Nephron progenitor cell (in vitro differentiated cells): ENCODE results near the gene PCP2.

Experiments used
- DNase-seq: peaks from one replicate; pipeline ENCODE4 v3.0.0; 2021
- H3K27ac Mint-ChIP-seq: 2 replicates; pipeline ENCODE4 v1.8.0; 2021; ENCODE audit warnings: mild to moderate bottlenecking, moderate library complexity, mixed read lengths
- H3K27me3 Mint-ChIP-seq: 2 replicates; pipeline ENCODE4 v1.8.0; 2021; ENCODE audit warnings: mild to moderate bottlenecking, low read depth, mixed read lengths; ENCODE audit not compliant: poor library complexity
- H3K36me3 Mint-ChIP-seq: 2 replicates; pipeline ENCODE4 v1.8.0; 2021; ENCODE audit warnings: low read depth, mixed read lengths
- H3K4me1 Mint-ChIP-seq: 2 replicates; pipeline ENCODE4 v1.8.0; 2021; ENCODE audit warnings: mixed read lengths
- H3K4me3 Mint-ChIP-seq: 2 replicates; pipeline ENCODE4 v1.8.0; 2021; ENCODE audit warnings: mild to moderate bottlenecking, moderate library complexity, mixed read lengths
- H3K9me3 Mint-ChIP-seq: 2 replicates; pipeline ENCODE4 v1.8.0; 2021; ENCODE audit warnings: mild to moderate bottlenecking, moderate library complexity, mixed read lengths
- CTCF ChIP-seq: fragments of 200-600 bp; sonication (generic); IDR thresholded peaks from 2 replicates; pipeline ENCODE4 v1.5.0; 2021; ENCODE audit warnings: antibody characterized with exemption

PCP2 gene

GRCh38 chr19:7663706-7664105 is 30.2 kb upstream of the PCP2 start:
- H3K36me3 Mint-ChIP-seq = no peaks in the 10 kb centered on the region
- TF ChIP-seq CTCF = no peak
- H3K4me3 Mint-ChIP-seq = no peak overlapping the region
- no peaks in the 10 kb centered on the region for H3K4me1 Mint-ChIP-seq
- no peaks in the 10 kb centered on the region for H3K9me3 Mint-ChIP-seq
- DNase-seq = no peak
- H3K27me3 Mint-ChIP-seq = peaks cover 70% of the 10 kb centered on the region
- H3K27ac Mint-ChIP-seq = no peak overlapping the region

GRCh38 chr19:7662657-7663056 is 29.1 kb upstream of the PCP2 start:
- H3K27ac Mint-ChIP-seq = no peak overlapping the region
- TF ChIP-seq CTCF = no peak
- H3K9me3 Mint-ChIP-seq = no peaks in the 10 kb centered on the region
- peaks cover 60% of the 10 kb centered on the region for H3K27me3 Mint-ChIP-seq
- no peak for DNase-seq
- no peaks in the 10 kb centered on the region for H3K36me3 Mint-ChIP-seq
- H3K4me1 Mint-ChIP-seq = no peaks in the 10 kb centered on the region
- H3K4me3 Mint-ChIP-seq = no peak overlapping the region

- Mint-ChIP-seq H3K27ac (no peak overlapping the region), H3K36me3 (no peaks in the 10 kb centered on the region), H3K9me3 (no peaks in the 10 kb centered on the region), H3K4me1 (no peaks in the 10 kb centered on the region), H3K27me3 (peaks cover 53% of the 10 kb centered on the region), H3K4me3 (no peak overlapping the region)
- DNase-seq = no peak
- no peak for TF ChIP-seq CTCF
Measured at GRCh38 chr19:7661744-7662538, 28.4 kb upstream of the PCP2 start.

GRCh38 chr19:7658219-7658686 is 24.7 kb upstream of the PCP2 start:
- Mint-ChIP-seq H3K4me3 (no peak overlapping the region), H3K36me3 (no peaks in the 10 kb centered on the region), H3K27me3 (peaks cover 30% of the 10 kb centered on the region), H3K27ac (no peak overlapping the region), H3K4me1 (no peaks in the 10 kb centered on the region), H3K9me3 (no peaks in the 10 kb centered on the region)
- no peak for TF ChIP-seq CTCF
- no peak for DNase-seq

GRCh38 chr19:7657131-7657751 is 23.7 kb upstream of the PCP2 start:
- Mint-ChIP-seq H3K9me3 (no peaks in the 10 kb centered on the region), H3K4me1 (peaks cover 9% of the 10 kb centered on the region), H3K27me3 (peaks cover 21% of the 10 kb centered on the region), H3K27ac (no peak overlapping the region), H3K36me3 (no peaks in the 10 kb centered on the region), H3K4me3 (no peak overlapping the region)
- DNase-seq = no peak
- no peak for TF ChIP-seq CTCF
